Prostate gland (tissue), 2 donors: Measurements from ENCODE around the gene HDGF.

ENCODE experiments used
- POLR2AphosphoS5 ChIP-seq: sonication (generic); formaldehyde crosslinking; IDR thresholded peaks from one replicate; pipeline ENCODE4 v1.6.1; 2017; ENCODE audit warnings: antibody characterized with exemption
- TF ChIP-seq, protein P1 (sequence below), 4 experiments: fragments of 200-600 bp in 2 of 4; fragments of 450-650 bp in 2 of 4; sonication (generic) in 2 of 4; IDR thresholded peaks; 1 replicate in 3 of 4; 2 replicates in 1 of 4; pipeline ENCODE4 v1.5.1; 2016 to 2019; ENCODE audit warnings: antibody characterized with exemption in 4 of 4, mild to moderate bottlenecking in 2 of 4, moderate library complexity in 2 of 4

DNA sequence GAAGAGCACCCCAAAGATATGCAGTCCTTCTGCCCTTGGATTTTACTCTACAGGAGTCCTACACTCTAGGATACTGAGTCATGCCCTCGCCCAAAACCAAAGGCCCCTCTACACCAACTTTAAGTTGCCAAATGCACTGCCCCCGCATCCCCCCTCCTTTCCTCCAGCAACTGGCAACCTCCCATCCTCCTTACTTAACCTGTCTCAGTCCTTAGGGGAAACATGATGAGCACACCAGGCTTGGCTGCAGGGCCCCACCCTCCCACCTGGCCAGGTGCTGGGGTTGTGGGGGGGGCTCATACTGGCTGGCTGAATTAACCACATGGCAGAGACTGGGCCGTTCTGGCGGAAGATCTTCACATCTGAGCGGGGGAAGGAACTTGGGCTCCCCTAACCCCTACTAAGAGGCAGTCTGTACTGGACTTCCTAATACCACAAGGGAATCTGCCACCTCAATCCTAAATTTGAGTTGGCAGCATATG is 1.2 kb downstream of the HDGF start:
- peak; percentile 44 for TF ChIP-seq POLR2AphosphoS5
- TF ChIP-seq, protein P1, sequence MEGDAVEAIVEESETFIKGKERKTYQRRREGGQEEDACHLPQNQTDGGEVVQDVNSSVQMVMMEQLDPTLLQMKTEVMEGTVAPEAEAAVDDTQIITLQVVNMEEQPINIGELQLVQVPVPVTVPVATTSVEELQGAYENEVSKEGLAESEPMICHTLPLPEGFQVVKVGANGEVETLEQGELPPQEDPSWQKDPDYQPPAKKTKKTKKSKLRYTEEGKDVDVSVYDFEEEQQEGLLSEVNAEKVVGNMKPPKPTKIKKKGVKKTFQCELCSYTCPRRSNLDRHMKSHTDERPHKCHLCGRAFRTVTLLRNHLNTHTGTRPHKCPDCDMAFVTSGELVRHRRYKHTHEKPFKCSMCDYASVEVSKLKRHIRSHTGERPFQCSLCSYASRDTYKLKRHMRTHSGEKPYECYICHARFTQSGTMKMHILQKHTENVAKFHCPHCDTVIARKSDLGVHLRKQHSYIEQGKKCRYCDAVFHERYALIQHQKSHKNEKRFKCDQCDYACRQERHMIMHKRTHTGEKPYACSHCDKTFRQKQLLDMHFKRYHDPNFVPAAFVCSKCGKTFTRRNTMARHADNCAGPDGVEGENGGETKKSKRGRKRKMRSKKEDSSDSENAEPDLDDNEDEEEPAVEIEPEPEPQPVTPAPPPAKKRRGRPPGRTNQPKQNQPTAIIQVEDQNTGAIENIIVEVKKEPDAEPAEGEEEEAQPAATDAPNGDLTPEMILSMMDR (IDR thresholded peaks at IDR 0.05) = no peak
